Measurements from ENCODE around the gene TUBA4B.
A peak's percentile ranks its signal among the peaks of the same experiment; 100 is the strongest.
"Not testable (repeated sequence)": the region's sequence is repeated elsewhere in the genome, so short reads cannot be mapped to it uniquely, and the experiment has no call there.

TUBA4B gene

DNA sequence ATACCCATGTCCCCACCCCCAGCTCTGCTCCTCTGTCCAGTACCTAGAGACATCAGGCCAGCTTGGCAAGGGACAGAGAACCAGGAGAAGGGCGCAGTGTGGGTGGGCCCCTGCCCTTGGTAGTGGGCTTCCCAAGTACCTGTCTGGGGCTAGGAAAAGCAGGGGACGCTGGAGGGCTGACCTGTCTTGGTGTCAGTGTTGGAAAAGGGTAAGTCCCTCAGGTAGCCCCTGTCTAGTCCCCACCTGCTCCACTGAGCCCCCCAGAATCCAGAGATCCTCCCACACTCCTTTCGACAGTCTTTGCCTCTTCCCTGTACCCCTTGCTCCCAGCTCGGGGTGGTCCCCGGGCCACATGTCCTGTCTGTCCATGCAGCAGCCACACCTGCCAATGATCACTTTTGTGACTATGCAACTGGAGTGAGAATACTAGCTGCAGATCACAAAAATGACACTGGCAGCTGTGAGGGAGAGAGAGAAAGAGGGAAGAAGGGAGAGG, 40.7 kb downstream of the TUBA4B start:
- DNase-seq = no peak

DNA sequence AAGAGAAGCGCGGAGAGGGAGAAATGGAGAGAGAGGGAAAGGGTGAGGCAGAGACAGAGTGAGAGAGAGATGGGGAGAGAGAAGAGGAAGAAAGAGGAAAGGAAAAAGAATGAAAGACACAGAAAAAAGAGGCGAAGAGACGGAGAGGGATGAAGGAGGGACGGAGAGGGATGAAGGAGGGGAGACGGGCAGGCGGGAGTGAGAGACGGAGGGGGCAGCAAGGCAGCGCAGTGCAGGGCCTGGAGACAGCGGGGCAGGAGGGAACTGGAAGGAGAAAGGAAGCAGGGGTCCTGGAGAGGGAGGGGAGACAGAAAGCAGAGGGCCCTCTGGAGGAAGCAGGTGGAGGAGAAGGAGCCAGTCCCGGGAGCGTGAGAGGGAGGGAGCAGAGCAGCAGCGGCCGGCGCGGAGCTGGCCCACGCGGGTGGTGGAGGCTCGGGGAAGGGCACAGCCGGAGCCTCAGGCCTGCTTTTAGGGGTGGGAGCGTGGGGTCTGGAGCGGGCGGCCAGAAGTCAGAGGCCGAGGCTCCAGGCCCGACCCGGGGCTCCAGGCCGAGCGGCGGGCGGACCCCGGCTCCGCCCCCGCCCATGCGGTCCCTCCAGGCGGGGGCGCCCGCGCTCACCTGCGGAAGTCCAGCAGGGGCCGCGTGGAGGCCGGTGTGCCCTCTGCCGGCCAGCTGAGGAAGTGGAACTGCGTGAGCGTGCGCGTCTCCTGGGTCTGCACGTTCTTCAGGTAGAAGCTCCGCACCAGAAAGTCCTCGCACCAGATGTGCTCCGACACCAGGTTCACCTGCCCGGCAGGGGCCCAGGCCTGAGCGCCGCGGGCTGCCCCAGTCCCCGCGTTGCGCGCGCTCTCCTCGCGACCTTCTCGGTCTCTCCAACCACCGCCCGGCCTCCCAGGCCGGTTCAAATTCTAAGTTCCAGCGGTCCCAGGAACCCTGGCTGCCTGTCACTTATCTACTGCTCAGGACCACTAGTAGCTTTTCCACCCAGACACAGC, 41.6 kb downstream of the TUBA4B start:
- peak; percentile 74 for DNase-seq

DNA sequence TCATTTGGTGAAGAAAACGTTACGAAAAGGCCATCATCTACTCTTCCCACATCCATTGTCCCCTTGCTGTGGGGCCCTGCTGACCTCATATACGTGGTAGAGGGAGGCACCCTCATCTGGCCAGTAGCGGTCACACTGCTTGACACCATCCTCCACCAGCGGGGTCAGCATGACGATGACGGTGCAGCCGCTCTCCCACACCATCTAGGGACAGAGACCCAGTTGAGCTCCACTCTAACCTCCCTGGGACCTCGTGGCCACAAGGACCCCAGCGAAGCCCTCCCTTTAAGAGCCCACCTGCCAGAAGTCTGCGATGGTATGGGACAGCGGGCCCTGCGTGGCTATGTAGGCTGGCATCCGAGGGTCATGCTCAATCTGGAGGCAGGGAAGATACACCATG, 43.1 kb downstream of the TUBA4B start:
- DNase-seq = no peak

DNA sequence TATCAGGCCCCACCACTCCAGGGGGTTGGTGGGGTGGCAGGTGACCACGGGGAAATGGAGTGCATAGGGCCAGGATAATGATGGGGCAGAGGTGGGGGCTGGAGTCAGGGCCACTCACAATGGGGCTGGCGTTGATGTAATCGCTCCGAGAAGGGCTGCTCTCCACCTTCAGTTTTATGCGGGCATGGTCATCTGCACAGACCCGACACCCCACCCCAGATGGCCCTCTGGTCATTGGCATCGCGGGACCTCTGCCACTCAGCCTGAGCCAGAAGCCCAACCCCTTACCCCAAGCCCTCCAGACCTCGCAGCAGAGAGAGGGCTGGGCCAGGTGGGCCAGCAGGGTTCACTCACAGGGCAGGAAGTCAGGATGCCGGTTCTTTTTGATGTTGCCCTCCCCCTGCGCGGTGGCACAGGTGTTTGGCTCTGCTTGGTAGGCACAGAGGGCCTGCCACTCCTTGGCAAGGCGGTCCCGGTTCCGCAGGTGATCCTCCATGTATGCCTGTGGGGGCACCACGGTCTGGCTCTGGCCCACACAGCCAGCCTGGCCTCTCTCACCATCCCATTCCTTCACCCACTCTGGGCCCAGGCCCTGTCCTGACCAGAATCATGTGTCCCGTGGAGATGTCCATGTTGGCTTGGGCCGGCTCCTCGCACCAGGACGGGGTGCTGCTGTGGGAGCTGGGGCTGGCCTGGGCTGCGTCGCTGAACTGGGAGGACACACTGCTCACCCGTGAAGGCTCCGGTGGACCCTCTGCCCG, 43.8 kb downstream of the TUBA4B start:
- no peak for DNase-seq

DNA sequence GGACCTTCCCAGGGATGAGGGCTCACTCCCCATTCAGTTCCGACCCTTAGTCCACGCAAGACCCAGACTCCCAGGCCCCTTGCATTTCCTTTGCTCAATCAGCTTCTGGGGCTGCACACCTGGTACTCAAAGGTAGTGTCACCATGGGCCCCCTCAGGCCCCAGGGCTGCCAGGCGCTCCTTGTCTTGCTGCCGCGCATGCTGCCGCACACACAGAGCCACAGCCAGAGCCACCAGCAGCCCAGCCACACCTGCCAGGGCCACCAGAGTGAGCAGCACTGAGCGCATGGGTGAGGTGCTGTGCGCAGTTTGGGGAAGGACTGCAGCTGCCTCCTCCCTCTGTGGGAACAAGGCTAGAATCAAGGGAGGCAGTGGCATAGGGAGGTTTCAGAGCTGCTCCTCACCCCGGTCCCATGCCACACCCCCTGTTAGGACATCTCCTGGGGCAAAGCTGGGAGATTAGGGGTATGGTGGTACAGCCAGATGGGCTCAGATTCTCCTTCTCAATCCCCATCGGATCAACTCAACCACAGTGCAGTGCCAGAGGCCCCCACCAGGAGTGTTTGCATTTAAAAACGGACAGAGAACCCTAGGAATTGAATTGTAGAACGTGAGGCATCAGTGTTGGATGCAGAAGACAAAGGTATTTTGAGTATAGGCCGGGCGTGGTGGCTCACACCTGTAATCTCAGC, 44.9 kb downstream of the TUBA4B start:
- no peak for DNase-seq

DNA sequence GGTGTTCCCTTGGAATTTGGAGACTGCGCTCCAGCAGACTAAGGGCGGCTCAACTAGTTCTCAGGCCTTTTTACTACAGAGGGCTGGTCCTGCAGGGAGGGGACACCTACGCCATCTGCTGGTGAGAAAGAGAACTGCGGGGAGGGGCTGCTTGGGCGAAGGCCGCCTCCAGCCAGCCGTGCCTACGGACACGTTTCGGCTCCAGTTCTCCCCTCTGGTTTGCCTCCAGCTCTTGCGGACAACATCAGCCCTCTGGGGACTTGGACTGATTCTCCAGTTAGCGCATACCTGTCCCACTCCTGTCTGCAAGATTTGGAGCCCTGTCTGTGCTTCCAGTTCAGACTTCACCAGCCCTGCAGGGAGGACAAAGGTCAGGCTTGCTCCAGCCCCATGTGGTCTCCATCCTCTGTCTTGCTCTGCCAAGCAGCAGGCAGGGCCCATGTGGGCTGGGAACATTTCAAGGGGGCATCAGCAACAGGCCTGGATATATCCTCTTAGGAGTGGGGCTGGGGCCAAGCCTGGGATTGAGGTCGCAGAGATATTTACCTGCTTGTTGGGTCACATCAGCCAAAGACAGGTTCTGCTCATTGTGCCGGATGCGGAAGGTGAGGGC, 45.8 kb downstream of the TUBA4B start:
- DNase-seq = peak; percentile 50

DNA sequence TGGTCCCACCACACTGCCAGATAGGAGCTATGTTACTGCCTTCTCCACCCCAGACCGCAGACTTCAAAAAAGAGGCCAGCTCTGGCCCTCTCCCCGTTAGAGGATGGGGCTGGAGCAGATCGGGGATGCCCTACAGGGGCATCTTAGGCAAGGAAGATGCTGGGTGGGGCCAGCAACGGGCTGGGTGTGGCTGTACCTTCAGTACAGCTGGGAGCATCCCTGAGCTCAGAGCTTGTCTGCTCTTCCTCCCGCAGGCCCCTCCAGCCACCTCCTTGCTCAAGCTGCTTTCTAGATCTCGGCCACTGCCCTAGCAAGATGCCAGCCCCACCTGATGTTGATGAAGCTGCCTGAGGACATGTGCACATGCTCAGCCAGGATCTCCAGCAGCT, 46.3 kb downstream of the TUBA4B start:
- DNase-seq = no peak

DNA sequence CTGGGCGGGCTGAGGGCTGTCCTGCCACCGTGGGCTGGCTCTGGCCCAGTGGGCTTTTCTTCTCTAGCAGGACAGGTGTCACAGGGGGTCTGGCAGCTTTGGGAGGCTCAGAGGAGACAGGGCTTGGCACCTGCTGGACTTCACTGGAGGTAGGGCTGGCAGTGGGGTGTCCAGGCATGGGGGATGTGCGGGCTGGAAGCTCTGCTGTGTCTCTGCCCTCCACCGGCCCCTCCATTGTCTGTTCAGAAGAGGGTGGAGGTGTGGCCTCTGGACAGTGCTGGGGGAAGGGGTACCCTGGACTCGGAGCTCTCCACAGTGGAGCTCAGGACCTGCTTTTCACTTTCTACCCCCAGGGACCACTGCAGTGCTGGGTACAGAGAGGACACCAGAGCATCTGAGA, 47.0 kb downstream of the TUBA4B start:
- DNase-seq = no peak

DNA sequence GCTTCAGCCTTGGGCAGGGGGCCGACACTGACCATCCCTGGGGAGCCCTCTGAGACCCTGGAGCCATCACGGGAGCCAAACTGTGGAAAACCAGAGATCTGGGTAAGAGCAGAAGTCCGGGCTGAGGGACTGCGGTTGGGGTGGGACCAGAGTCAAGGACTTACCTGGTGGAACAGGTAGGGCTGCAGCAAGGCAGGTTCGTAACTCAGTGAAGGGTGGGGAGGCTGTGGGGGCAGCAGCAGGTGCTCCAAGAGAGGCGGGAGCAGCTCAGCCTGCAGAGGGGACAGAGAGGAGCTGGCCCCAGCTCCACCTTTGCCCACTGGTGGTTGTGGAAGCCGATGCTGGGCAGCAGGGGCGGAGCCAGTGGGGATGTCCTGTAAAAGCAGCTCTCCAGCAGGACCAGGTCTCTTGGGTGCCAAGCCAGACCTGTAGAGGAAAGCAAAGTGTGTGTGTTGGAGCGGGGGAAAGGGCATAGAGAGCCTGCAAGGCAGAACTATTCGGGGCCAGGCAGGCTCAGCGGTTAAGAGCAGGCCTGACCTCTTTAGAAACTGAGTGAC, 49.4 kb downstream of the TUBA4B start:
- DNase-seq = no peak

DNA sequence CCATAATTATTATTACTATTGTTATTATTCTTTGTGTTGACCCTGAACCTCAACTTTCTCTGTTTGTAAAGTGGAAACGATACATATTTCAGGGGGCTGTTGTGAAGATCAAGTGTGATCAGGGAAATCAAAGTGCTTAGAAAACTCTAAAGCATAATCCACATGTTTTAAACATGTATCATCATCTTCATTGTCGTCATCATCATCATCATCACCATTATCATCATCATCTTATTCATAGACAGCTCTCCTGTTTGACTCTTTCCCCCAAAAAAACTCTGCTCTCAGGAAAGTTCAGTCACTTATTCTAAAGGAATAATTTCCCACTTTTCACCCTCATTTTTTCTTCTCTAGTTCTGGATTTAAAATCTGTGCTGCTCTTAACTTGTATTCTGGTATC, 51.2 kb downstream of the TUBA4B start:
- no peak for DNase-seq

DNA sequence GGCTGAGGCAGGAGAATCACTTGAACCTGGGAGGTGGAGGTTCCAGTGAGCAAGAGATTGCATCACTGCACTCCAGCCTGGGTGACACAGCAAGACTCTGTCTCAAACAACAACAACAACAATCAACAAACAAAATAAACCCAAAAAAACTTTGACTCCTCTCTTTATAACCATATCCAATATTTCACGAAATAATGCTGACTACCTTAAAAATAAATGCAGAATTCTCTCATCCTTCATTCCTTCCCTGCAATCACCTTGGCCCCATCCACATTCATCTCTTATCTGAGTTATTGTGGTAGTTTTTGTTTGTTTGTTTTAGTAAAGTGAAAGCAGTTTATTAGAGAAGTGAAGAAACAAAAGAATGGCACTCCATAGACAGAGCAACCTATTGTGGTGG, 53.0 kb downstream of the TUBA4B start:
- DNase-seq = no peak

DNA sequence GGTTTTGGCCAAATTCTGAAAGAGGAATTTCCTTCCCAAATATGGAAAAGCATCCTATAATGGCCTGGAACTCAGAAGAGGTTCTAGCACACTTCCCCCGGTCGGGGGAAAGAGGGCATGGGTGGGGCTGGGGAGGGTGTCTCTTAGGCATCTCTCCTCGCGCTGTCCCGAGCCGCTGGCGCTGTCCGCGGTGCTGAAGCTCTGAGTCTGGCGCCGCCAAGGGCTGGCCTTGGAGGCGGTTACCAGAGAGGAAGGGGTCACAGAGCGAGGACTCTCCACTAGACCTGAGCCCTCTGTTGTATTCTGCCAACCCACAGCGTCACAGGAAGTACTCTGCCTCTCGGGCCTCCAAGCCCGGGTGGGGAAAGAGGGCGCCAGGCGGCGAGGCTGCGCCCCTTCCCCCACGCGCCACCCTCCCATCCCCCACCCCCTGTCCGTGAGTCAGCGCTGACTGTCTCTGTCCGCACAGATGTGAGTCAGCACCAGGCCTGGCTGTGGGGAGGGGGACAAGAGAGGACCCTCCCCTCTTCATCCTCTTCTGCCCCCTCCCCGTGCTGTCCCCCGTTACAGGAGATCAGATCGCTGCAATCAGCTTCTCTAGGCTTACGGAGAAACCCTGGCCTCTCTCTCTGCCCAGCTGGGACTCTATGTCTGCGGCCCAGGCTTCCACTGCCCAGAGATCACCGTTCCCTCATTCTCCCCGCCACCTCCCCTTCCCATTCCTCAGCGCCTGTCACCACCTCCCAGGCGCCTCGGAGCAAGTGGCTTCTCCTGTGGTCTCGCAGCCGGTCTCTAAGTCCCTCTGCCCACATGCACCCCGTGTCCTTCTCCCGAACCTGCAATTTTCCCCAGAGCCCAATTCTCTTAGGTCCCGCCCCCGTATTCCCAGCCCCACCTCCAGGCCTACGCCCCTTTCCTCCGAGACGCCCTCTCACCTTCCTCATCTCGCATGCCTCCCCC, 55.4 kb downstream of the TUBA4B start:
- DNase-seq = peak; percentile 42

DNA sequence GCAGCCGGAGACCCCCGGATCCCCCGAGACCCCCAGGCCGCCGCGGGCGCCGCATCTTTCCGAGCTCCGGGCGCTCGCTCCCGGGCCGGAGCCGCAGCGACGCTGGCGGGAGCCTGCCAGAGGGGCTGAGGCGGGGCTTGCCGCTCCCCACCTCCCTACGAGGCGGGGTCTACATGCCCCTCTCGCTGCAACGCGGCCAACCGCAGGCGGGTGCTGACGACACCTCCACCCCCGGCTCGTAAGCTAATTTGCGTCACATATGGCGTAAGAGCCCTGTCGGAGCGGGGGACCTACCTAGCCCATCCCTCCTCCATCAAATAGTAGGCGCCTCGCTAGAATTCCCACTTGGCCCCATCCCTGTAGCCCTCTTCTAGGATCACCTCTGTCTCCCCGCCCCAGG, 56.2 kb downstream of the TUBA4B start, which contains the start of gene PTPRN:
Gene PTPRN, minus strand, starts transcription at position 124 of the 400 bp plus-strand sequence. Its CDS starts 69 bp downstream, at position 55.
- DNase-seq = no peak

DNA sequence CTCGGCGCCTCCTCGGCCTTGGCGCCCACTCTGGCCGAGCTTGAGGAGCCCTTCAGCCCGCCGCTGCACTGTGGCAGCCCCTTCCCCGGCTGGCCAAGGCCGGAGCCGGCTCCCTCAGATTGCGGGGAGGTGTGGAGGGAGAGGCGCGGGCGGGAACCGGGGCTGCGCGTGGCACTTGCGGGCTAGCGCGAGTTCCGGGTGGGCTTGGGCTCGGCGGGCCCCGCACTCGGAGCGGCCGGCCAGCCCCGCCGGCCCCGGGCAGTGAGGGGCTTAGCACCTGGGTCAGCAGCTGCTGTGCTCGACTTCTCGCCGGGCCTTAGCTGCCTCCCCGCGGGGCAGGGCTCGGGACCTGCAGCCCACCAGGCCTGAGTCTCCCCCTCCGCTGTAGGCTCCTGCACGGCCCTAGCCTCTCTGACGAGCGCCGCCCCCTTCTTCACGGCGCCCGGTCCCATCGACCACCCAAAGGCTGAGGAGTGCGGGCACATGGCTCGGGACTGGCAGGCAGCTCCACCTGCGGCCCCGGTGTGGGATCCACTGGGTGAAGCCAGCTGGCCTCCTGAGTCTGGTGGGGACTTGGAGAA, 59.7 kb downstream of the TUBA4B start:
- not testable (repeated sequence) for DNase-seq

DNA sequence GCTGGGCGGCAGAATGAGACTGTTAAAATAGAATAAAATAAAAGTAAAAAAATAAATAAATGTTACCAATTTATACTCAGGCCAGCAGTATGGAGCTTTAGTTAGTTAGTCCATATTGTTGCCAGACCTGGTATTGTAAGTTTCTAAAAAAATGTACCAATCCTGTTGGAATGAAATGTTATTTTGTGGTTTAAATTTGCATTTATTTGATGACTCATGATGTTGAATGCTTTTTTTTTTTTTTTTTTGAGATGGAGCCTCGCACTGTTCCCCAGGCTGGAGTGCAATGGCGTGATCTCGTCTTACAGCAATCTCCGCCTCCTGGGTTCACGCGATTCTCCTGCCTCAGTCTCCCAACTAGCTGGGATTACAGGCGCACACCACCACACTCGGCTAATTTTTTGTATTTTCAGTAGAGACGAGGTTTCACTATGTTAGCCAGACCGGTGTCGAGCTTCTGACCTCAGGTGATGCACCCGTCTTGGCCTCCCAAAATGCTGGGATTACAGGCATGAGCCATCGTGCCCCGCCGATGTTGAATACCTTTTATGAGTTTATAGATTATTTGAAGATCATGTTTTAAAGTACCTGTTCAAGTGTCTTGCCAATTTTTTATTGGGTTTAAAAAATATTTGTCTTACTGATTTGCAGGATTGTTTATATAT, 61.9 kb downstream of the TUBA4B start:
- DNase-seq = no peak
